A673 (cell line): ENCODE measurements around the gene ATP8B4.

ENCODE experiments used
- EZH2 ChIP-seq: fragments of 200-600 bp; sonication (generic); IDR thresholded peaks from 2 replicates; pipeline ENCODE4 v1.6.1; 2017; ENCODE audit warnings: borderline replicate concordance, low read depth, mild to moderate bottlenecking, mixed read lengths, antibody characterized with exemption, low read length; ENCODE audit not compliant: poor library complexity, severe bottlenecking
- TF ChIP-seq, protein P1 (sequence below): fragments of 300-800, 200-600 bp; sonication (generic); conservative IDR thresholded peaks from 2 replicates; pipeline ENCODE4 v1.5.1; 2017; ENCODE audit warnings: low read depth, mild to moderate bottlenecking, antibody characterized with exemption, low read length, moderate library complexity, mixed read lengths

DNA sequence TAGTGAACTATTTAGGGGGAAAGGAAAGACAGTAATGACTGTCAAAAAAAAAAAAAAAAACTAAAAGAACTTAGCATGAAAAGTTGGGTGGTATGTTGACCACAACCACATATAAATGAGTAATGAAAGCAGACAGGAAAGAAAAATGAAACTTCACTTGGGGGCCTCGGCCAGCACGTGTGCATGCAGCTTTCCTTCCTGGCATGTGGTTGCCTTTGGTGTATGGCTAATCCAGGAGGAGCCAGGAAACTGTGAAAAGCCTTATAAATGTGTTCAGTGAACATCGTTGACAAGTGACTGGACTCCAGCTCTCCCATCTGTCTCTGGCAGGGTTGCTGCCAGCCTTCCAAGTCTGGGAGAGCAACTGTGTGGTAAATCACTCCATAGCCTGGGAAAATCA, 303.1 kb downstream of the ATP8B4 start:
- TF ChIP-seq, protein P1, sequence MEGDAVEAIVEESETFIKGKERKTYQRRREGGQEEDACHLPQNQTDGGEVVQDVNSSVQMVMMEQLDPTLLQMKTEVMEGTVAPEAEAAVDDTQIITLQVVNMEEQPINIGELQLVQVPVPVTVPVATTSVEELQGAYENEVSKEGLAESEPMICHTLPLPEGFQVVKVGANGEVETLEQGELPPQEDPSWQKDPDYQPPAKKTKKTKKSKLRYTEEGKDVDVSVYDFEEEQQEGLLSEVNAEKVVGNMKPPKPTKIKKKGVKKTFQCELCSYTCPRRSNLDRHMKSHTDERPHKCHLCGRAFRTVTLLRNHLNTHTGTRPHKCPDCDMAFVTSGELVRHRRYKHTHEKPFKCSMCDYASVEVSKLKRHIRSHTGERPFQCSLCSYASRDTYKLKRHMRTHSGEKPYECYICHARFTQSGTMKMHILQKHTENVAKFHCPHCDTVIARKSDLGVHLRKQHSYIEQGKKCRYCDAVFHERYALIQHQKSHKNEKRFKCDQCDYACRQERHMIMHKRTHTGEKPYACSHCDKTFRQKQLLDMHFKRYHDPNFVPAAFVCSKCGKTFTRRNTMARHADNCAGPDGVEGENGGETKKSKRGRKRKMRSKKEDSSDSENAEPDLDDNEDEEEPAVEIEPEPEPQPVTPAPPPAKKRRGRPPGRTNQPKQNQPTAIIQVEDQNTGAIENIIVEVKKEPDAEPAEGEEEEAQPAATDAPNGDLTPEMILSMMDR = no peak
- no peak for TF ChIP-seq EZH2
